WERI-Rb-1 (cell line): ENCODE measurements around the gene TSR3.

Experiments used
- DNase-seq: peaks from one replicate; pipeline ENCODE4 v3.0.0-alpha.2; 2020
- H3K27ac ChIP-seq: fragments of 250-450 bp; sonication (Bioruptor Pico); 2 replicates; pipeline ENCODE4 v1.5.1; 2020; ENCODE audit warnings: mild to moderate bottlenecking, moderate library complexity
- H3K27me3 ChIP-seq: fragments of 250-450 bp; sonication (Bioruptor Pico); 2 replicates; pipeline ENCODE4 v1.5.1; 2021; ENCODE audit warnings: mild to moderate bottlenecking, low read depth, moderate library complexity; ENCODE audit not compliant: insufficient read depth, severe bottlenecking
- H3K36me3 ChIP-seq: fragments of 250-450 bp; sonication (Bioruptor Pico); 2 replicates; pipeline ENCODE4 v1.5.1; 2020; ENCODE audit warnings: mild to moderate bottlenecking, moderate library complexity
- H3K4me3 ChIP-seq: 2 replicates; pipeline ENCODE4 v1.5.1; 2011; ENCODE audit warnings: low read depth, mild to moderate bottlenecking, control low read depth, low read length
- H3K9me3 ChIP-seq: fragments of 250-450 bp; sonication (Bioruptor Pico); 2 replicates; pipeline ENCODE4 v1.5.1; 2021; ENCODE audit warnings: mild to moderate bottlenecking, moderate library complexity; ENCODE audit not compliant: severe bottlenecking
- TF ChIP-seq, protein P1 (sequence below): IDR thresholded peaks from 2 replicates; pipeline ENCODE4 v1.5.1; 2011; ENCODE audit warnings: low read depth, mild to moderate bottlenecking, control low read depth, inconsistent platforms, low read length

TSR3 gene

DNA sequence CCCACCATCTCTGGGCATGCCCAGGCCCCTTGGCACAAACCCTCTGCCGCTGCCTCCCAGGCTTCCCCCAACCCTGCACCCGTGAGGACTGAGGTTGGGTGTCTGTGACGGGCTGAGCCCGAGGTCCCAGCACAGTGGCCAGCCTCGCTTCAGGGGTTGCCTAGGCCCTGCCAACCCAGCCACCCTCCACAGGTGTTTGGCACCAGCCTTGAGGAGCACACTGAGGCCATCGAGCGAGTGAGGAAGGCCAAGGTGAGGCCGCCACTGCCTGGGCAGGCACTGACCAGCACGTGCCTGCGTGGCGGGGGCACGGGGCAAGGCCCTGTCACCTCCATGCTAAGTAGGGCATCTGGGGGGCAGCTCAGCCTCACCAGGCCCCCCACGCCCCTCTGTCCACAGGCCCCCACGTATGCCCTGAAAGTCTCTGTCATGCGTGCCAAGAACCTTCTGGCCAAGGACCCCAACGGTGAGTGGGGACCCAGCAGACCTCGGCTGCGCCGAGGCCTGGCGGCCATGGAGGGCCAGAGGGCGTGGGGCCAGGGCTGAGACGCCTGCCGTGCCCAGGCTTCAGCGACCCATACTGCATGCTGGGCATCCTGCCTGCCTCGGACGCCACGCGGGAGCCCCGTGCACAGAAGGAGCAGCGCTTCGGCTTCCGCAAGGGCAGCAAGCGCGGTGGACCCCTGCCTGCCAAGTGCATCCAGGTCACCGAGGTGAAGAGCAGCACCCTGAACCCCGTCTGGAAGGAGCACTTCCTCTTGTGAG is 10.8 kb downstream of the TSR3 start:
- Histone ChIP-seq H3K9me3 (no peaks in the 10 kb centered on the region), H3K27me3 (peaks cover 30% of the 10 kb centered on the region), H3K4me3 (no peak overlapping the region), H3K36me3 (no peaks in the 10 kb centered on the region), H3K27ac (no peak overlapping the region)
- TF ChIP-seq, protein P1, sequence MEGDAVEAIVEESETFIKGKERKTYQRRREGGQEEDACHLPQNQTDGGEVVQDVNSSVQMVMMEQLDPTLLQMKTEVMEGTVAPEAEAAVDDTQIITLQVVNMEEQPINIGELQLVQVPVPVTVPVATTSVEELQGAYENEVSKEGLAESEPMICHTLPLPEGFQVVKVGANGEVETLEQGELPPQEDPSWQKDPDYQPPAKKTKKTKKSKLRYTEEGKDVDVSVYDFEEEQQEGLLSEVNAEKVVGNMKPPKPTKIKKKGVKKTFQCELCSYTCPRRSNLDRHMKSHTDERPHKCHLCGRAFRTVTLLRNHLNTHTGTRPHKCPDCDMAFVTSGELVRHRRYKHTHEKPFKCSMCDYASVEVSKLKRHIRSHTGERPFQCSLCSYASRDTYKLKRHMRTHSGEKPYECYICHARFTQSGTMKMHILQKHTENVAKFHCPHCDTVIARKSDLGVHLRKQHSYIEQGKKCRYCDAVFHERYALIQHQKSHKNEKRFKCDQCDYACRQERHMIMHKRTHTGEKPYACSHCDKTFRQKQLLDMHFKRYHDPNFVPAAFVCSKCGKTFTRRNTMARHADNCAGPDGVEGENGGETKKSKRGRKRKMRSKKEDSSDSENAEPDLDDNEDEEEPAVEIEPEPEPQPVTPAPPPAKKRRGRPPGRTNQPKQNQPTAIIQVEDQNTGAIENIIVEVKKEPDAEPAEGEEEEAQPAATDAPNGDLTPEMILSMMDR: no peak
- no peak for DNase-seq

GRCh38 chr16:1338855-1339675 is 12.6 kb downstream of the TSR3 start:
- H3K27ac ChIP-seq: no peak overlapping the region
- DNase-seq: no peak
- no peak overlapping the region for H3K4me3 ChIP-seq
- no peaks in the 10 kb centered on the region for H3K36me3 ChIP-seq
- TF ChIP-seq, protein P1: no peak
- no peaks in the 10 kb centered on the region for H3K9me3 ChIP-seq
- H3K27me3 ChIP-seq: peaks cover 48% of the 10 kb centered on the region

- Histone ChIP-seq H3K36me3 (no peaks in the 10 kb centered on the region), H3K27ac (no peak overlapping the region), H3K4me3 (no peak overlapping the region), H3K27me3 (peaks cover 55% of the 10 kb centered on the region), H3K9me3 (no peaks in the 10 kb centered on the region)
- DNase-seq: peak; percentile 75
- TF ChIP-seq, protein P1: peak; percentile 86
These were observed 13.5 kb downstream of the TSR3 start for GRCh38 chr16:1338119-1338730.

- Histone ChIP-seq H3K27me3 (peaks cover 62% of the 10 kb centered on the region), H3K9me3 (no peaks in the 10 kb centered on the region), H3K4me3 (no peak overlapping the region), H3K36me3 (no peaks in the 10 kb centered on the region), H3K27ac (no peak overlapping the region)
- TF ChIP-seq, protein P1: no peak
- no peak for DNase-seq
These were observed 14.2 kb downstream of the TSR3 start for GRCh38 chr16:1337486-1337885.

DNA sequence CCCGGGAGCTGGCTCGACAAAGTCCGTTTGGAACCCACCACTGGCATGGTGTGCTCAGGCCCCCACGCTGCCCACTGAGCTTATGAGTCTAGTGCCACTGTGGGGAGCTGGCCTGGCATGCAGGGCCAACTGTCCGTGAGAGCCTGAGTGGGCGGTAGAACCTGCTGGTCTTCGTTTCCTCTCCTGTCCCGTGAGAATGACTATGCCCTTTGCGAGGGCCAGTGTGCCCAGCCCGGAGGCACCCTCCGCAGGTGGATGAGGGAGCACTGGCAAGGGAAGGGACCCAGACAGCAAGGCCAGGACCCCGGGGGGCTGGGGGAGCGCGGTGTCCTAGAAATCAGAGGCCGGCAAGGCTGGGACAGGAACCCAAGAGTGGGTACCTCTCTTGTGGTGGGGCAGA is 15.1 kb downstream of the TSR3 start:
- Histone ChIP-seq H3K9me3 (peaks cover under 1% of the 10 kb centered on the region), H3K27me3 (peaks cover 71% of the 10 kb centered on the region)

More for the DNA sequence above, 15.1 kb downstream of the TSR3 start:
- no peak for DNase-seq
- Histone ChIP-seq H3K27ac (no peak overlapping the region), H3K4me3 (no peak overlapping the region), H3K36me3 (no peaks in the 10 kb centered on the region)
- TF ChIP-seq, protein P1: no peak
